ENCODE results near the gene INSR.
"Not testable (repeated sequence)": the region's sequence is repeated elsewhere in the genome, so short reads cannot be mapped to it uniquely, and the experiment has no call there.

Gene INSR

DNA sequence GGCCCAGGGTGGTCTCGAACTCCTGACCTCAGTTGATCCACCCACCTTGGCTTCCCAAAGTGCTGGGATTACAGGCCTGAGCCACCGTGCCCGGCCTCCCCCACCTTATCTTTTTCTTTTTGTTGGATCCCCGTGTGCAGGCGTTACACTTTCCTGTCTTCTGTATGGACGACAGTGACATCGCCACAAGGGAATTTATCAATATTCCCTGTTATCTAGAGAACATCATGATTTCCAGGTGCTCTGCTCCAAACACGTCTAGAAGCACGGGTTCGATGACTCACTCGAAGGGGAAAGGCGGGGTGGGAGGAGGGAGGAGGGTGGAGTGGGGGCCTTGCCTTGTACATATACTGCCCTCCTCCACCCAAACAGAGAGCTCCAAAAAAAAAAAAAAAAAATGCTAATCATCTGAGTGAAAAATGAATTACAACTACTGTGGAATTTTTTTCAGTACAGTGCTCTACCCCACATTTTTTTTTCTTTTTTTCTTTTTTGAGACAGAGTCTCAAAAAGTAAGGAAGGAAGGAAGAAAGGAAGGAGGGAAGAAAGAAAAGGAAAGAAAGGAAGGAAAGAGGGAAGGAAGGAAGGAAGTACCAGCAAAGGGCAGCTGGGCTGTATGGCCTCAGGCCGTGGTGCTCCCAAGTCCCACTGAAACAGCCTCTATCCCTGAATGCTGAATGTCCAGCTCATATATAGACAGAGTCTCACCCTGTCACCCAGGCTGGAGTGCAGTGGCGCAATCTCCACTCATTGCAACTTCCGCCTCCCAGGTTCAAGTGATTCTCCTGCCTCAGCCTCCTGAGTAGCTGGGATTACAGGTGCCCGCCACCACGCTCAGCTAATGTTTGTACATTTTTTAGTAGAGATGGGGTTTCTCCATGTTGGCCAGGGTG is 36.8 kb downstream of the INSR start:
- DNase-seq, result no peak

DNA sequence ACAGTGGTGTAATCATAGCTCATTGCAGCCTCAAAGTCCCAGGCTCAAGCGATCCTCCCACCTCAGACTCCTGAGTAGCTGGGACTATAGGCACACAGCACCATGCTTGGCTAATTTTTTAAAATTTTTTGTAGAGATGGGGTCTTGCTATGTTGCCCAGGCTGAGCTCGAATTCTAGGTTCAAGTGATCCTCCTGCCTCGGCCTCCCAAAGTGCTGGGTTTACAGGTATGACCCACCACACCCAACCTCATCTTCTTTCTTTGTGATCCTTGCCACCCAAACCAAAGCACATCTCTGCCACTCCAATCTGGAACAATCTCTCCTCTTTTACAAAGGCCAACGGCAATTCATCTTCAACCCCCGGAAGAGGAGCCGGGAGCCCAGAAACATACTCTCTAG is 38.6 kb downstream of the INSR start:
- no peak for DNase-seq

DNA sequence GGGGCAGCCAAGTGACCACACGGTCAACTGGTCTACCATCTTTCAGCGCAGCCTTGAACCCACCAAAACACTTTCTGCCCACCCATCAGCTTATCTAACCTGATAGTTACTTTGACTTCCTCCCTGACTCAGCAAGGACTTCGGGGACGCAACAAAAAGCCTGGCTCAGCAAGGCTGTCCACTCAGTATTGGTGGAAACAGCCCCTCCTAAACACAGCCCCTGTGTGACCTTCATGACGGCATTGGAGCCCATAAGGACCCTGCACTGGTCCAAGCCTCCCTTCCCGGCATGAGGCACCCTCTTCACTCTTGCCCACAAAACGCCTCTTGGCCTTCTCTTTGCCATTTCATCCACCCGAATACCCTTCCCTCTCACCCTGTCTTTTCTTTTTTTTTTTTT is 39.1 kb downstream of the INSR start:
- no peak for DNase-seq

DNA sequence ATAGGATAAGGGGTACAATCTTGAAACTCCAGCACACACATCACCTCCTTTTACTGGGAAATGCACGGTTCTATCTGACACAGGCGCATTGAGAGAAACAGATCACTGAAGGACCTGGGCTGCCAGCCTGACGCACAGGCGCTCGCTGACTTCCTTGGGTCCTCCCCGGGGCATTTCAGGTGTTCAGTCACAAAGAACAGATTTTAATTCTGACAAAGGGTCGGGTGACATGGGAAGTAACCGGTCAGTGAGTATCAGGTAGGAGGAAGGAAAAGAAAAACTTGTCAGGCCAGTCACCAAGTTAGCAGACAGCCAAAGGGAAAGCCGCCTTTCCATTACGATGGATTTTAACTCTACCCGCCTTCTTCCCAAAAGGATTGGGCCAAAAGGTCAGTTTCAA is 39.6 kb downstream of the INSR start:
- no peak for DNase-seq

DNA sequence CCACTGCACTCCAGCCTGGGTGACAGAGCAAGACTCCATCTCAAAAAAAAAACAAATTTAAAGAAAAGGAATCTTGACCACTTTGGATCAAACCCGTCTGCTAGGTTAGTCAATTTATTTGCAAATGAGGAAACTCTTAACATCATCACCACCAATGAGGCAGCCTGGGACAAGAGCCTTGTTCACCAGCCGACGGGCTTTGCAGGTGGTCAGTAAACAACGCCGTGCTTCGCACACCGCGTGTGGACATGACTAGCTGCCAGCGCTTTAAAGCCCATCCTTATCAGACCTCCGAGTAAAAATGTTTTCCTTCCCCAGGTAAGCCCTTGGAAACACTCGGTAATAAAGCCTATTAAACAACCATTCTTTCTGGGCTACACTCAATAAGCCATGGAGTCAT is 41.9 kb downstream of the INSR start:
- no peak for DNase-seq

- no peak for DNase-seq
Measured at GRCh38 chr19:7251494-7251893, 42.7 kb downstream of the INSR start.

- DNase-seq, result no peak
Measured at GRCh38 chr19:7250951-7251350, 43.3 kb downstream of the INSR start.

- DNase-seq, result no peak
Measured at GRCh38 chr19:7250057-7250596, 44.1 kb downstream of the INSR start.

DNA sequence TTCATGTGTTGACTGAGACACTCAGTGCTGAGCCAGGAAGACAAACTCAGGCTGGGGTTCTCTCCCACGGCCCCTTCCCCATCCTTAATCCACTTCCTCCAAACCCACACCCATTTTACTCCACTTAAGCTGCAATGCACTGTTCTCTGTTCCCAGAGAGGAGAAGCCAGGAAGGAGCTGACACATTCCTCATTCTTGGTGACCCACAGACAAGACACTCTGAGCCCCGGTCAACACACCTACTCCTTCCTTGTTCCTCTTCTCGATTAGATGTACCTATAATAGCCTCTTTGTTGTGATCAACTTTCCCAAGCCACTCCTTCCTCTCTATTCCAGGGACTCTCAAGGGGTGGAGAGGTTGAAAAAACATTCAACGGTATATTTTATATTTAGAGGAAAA is 47.1 kb downstream of the INSR start:
- no peak for DNase-seq

DNA sequence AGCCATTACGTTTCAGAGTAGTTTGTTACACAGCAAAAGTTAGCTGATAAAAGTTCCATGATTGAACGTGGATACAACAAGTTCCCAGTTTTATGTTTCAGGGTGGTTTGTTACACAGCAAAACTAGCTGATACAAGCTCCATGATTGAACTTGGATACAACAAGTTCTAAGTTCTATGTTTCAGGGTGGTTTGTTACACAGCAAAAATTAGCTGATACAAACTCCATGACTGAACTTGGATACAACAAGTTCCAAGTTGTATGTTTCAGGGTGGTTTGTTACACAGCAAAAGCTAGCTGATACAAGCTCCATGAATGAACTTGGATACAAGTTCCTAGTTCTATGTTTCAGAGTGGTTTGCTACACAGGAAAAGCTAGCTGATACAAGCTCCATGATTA is 47.6 kb downstream of the INSR start:
- DNase-seq, result no peak

- no peak for DNase-seq
Measured at GRCh38 chr19:7242601-7243258, 51.5 kb downstream of the INSR start.

- no peak for DNase-seq
Measured at GRCh38 chr19:7238051-7238450, 56.2 kb downstream of the INSR start.

- no peak for DNase-seq
Measured at GRCh38 chr19:7236153-7236552, 58.1 kb downstream of the INSR start.

GRCh38 chr19:7230826-7231225 is 63.4 kb downstream of the INSR start:
- no peak for DNase-seq

- DNase-seq, result no peak
Measured at GRCh38 chr19:7229735-7230134, 64.5 kb downstream of the INSR start.

- no peak for DNase-seq
Measured at GRCh38 chr19:7228935-7229541, 65.2 kb downstream of the INSR start.

DNA sequence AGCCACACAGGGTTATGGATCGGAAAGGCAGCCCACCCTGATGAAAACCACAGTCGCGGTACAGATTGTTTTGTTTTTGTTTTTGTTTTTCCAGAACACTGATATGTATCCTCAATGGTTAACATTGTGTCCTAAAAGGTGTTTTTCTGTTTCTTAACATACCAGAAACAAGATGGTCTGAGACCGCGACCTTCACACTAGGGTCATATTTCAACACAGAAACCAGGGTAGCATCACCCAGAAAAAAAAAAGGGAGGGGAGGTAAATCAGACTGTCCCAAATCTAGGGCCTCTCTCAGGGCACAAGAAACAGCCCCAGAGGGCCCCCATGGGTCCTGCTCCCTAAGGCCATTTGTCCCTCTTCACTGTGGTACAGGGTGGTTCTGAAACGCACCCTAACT is 66.5 kb downstream of the INSR start:
- no peak for DNase-seq

DNA sequence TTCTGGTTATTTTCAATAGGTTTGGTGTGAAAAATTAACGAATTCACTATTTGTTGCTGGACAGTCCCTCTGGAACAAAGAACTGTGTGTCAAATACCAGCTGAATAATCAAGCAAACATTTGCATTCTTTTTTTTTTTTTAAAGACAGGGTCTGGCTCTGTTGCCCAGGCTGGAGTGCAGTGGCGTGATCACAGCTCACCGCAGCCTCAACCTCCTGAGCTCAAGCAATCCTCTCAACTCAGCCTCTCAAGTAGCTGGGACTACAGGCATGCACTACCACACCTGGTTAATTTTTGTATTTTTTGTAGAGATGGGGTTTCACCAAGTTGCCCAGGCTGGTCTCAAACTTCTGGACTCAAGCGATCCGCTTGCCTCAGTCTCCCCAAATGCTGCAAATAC is 67.1 kb downstream of the INSR start:
- not testable (repeated sequence) for DNase-seq

DNA sequence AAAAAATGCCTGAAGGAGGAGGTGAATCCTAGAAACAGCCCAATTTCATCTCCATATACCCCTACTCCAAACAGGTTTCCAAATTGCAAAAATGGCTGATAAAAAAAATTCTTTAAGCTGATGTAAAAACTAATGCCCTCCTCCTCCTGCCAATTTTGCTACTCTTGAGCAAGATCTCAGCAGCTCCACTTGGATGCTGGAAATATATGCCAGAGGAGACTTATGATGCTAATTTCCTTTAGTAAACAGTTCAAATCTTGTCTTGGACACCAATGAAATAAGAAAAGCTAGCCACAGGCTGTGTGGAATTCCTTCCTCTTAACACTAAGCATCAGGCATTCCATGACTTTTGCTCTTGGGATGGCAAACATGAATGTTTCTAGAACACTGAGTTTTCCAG is 67.5 kb downstream of the INSR start:
- DNase-seq, result no peak

- DNase-seq, result no peak
Measured at GRCh38 chr19:7225741-7226140, 68.5 kb downstream of the INSR start.

GRCh38 chr19:7224995-7225394 is 69.2 kb downstream of the INSR start:
- no peak for DNase-seq

DNA sequence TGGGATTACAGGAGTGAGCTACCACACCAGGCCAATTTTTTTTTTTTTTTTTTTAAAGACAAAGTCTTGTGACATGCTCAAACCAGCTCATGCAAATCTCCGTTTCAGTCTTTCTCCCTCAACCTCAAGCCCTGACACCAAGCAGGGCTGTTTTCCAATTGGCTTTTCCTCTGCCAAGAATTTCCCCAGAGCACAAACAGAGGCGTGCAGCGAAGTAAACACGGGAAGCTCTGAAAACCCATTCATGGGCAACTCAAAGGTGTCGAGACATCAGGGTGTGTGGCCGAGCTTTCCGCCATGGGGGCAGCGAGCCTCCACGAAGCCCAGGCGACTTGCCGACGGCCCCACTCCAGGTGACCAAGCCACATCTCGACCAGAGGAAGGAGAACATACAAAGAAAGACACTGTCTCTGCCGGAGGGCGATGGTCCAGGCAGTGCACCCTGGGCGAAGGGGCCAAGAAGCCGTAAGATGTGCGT is 70.0 kb downstream of the INSR start:
- no peak for DNase-seq

GRCh38 chr19:7223429-7223828 is 70.8 kb downstream of the INSR start:
- DNase-seq, result no peak

DNA sequence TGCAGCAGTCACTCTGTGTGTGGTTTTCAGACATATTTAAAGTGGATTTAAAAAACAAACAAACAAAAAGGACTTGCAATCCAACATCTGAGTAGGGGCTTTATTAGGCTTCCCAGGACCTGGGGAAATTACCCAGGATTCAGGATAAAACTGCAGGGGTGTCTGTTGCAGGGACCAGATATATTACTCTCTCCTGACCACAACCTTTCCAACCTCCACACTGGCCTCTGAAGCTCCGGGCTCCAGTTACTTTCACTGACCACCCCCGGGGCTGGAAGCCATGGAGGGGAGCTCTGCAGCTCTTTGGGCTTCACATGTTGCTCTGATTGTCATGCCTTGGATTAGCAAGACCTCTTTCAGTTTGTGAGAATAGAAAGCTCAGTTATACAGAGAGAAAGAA is 75.2 kb downstream of the INSR start:
- DNase-seq, result no peak
